GM21515 (cell line): ENCODE measurements around the gene CA5B.
A peak's percentile ranks its signal among the peaks of the same experiment; 100 is the strongest.
"Not testable (repeated sequence)": the region's sequence is repeated elsewhere in the genome, so short reads cannot be mapped to it uniquely, and the experiment has no call there.

Experiments used
- ATAC-seq: cut with Tn5 transposase; IDR thresholded peaks from one replicate; pipeline ENCODE4 v1.9.1; 2021; ENCODE audit not compliant: unreplicated experiment

Gene CA5B

GRCh38 chrX:15737959-15738902, at the start of gene CA5B:
CA5B (plus strand) TSS chrX:15738270; CDS start chrX:15750024, 11,754 bp downstream.
- ATAC-seq: peak; percentile 89

- ATAC-seq: no peak
These were observed 43.1 kb upstream of the CA5B start for GRCh38 chrX:15694941-15695451.

DNA sequence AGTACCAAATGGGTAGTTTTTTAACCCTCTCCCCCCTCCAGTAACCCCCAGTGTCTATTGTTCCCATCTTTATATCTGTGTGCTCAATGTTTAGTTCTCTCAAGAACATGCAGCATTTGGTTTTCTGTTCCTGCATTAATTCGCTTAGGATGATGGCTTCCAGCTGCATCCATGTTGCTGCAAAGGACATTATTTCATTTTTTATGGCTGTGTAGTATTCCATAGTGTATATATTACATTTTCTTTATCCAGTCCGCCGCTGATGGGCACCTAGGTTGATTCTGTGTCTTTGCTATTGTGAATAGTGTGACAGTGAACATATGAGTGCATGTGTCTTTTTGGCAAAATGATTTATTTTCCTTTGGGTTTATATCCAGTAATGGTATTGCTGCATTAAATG, 41.6 kb upstream of the CA5B start:
- no peak for ATAC-seq

- no peak for ATAC-seq
These were observed 35.3 kb upstream of the CA5B start for GRCh38 chrX:15702488-15703371.

DNA sequence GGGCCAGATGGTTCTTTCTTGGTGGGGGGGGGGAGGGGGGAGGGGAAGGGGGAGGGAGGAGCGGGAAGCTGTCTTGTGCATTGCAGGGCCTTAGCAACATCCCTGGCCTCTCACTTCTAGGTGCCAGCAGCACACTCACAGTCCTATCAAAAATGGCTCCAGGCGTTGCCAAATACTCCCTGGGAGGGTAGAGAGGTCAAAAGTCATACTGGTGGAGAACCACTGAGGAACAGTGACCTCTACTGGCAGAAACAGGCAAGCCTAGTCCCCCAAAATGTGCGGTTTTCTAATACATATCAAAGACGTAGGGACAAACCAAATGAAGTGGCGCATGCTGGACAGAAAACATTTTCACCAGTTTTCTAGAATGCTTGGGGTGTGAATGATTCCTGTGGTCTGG, 34.3 kb upstream of the CA5B start:
- ATAC-seq: not testable (repeated sequence)

- not testable (repeated sequence) for ATAC-seq
These were observed 33.8 kb upstream of the CA5B start for GRCh38 chrX:15704273-15704672.

GRCh38 chrX:15714529-15714928, 23.5 kb upstream of the CA5B start:
- ATAC-seq: no peak

- no peak for ATAC-seq
These were observed 19.6 kb upstream of the CA5B start for GRCh38 chrX:15718283-15718970.

DNA sequence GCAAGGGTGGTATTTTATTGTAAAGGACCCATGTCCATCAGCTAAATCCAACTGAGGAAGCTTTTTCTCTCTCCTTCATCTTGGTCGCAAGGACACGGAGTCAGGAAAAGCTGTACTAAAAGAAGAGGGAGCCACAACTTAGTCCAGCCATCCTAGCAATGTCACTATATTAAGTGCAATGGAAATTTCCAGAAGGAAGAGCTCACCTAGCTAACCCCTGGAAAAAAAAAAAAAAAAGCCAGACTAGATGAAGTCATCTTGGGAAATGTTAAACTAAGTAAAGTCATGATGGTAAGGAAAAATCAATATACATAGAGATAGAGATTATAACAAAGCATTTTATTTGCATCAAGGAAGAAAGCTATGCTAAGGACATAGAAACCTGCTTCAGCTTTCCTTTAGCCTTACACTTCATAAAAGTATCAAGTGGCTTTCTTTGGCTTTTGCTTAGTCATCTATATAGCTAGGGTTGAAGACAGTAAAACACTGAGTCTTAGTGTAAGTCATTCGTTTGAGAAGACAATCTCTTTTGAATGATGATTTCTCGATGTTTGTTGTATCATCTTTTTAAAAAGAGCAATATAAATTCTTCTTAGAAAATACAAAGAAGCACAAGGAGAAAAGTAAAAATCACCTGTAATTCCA, 18.6 kb upstream of the CA5B start:
- no peak for ATAC-seq

GRCh38 chrX:15721911-15722310, 16.2 kb upstream of the CA5B start:
- no peak for ATAC-seq

- ATAC-seq: no peak
These were observed 14.1 kb upstream of the CA5B start for GRCh38 chrX:15723887-15724517.

DNA sequence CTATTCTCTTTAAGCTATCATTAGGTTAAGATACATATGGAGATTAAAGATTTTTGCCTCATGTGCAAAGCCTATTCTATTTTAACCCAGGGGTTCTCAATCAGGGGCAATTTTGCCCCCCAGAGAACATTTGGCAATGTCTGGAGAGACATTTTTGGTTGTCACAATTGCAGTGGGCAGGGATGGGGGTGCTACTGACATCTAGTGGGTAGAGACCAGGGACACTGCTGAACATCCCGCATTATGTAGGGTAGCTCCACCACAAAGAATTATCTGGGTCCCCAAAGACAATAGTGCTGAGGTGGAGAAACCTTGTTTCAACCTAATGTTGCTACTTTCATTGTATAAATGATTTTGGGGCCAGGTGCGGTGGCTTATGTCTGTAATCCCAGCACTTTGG, 13.2 kb upstream of the CA5B start:
- no peak for ATAC-seq

DNA sequence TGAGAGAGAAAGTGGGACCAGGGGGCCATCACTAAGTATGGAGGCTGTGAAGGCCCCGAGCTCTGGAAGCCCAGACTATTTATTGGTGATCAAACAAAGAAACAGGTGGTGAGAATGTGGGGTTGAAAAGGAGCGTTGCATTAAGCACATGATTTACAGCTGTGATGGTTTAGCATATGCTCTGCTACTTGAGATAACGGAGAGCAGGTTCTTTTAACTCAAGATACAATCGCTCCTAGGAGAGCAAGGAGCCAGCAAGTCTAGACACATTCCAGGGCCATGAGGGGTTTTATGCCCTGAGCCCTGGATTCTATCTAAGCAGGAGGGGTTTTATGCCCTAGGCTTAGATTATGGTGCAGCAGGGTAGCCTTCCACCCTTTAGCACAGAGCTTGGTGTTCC, 6.7 kb upstream of the CA5B start:
- not testable (repeated sequence) for ATAC-seq

DNA sequence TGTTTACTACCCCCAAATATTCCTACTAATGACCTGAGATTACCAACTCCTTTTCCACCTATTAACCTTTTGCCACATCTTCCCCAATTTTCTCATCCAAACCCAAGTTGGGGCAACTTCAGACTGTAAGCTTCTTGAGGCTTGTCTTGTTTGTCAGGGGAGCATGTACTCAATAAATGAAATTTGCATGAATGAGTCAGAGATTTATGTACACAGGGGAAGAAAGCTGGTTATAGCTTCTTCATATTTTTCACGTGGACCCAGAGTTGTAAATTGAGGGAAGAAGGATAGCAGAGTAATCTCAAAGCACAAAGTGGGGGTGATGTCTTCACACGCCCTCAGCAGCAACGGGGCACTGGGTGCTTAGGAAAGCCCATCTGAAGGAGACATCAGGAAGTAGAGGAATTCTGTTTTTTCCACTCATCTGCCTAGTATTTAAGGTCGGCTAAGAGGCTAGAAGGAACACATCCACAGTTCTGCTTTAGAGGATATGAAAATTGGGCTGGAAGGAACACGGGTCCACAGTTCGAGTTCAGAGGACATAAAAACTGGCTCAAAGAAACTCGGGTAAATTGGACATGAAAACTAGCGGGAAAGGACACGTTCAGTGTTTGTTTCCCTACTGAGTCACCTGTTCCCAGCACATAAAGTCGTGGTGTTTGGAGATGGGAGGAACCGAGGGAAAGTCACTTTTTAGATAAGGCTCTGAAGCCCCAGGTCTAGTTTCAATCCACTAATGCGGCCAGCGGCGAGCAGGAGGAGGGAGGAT, 696 bp upstream of the CA5B start:
- no peak for ATAC-seq

DNA sequence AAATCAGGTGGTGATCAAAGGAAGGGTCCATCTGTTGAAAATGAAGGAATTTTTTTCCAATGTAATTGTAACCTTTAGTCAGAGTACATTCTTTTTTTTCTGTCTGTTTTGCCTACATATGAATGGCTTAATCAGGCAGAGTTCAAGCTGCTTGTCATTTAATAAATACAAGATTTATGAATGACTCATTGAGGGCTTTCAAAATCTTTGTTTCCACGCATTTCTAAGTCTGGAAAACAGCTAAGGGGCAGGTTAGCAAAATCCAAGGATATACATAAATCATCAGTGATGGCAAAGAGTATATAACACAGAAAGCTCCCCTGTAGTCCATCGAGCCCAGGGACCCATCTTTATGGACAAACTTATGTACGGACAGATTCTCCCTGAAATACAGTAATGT, 1.8 kb downstream of the CA5B start:
- ATAC-seq: no peak

- no peak for ATAC-seq
These were observed 6.3 kb downstream of the CA5B start for GRCh38 chrX:15744181-15744867.

DNA sequence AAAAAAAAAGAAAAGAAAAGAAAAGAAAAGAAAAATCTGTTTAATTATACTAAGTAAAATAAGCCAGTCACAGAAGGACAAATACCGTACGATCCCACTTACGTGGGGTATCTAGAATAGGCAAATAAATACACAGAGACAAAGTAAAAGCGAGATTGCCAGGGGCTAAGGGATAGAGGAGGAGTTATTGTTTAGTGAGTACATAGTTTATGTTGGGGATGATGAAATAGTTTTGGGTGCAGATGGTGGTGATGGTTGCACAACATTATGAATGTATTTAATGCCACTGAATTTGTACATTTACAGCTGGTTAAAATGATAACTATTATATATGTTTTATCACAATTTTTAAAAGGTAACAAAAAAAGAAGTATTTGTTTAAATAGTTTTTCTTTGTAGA, 7.1 kb downstream of the CA5B start:
- no peak for ATAC-seq

- ATAC-seq: not testable (repeated sequence)
These were observed 8.6 kb downstream of the CA5B start for GRCh38 chrX:15746651-15747050.
